ENCODE measurements around the gene PTPN18.

DNA sequence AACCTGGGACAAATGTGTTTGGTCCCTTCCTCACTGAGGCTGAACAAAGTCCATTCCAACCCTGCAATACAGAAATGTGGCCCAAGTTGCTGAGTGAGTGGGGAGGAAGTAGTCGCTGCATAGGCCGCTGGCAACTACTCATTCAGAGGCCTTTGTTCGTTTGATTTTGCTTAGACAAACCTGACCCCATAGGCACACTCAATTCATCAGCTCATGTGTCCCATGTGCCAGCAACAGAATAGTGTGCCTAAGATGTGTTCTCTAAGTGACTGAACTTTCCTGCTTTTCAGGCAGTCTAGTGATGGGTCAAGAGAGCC lies 23.0 kb downstream of the PTPN18 start:
- TF ChIP-seq, protein P1, sequence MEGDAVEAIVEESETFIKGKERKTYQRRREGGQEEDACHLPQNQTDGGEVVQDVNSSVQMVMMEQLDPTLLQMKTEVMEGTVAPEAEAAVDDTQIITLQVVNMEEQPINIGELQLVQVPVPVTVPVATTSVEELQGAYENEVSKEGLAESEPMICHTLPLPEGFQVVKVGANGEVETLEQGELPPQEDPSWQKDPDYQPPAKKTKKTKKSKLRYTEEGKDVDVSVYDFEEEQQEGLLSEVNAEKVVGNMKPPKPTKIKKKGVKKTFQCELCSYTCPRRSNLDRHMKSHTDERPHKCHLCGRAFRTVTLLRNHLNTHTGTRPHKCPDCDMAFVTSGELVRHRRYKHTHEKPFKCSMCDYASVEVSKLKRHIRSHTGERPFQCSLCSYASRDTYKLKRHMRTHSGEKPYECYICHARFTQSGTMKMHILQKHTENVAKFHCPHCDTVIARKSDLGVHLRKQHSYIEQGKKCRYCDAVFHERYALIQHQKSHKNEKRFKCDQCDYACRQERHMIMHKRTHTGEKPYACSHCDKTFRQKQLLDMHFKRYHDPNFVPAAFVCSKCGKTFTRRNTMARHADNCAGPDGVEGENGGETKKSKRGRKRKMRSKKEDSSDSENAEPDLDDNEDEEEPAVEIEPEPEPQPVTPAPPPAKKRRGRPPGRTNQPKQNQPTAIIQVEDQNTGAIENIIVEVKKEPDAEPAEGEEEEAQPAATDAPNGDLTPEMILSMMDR (IDR thresholded peaks at IDR 0.05; ENCODE audit: extremely low read depth in 1 of 2, insufficient read depth in 1 of 2, low read depth in 1 of 2, low read length in 2 of 2): no peak
- TF ChIP-seq GATA2 (IDR thresholded peaks at IDR 0.05; ENCODE audit: insufficient read depth, insufficient read length, low read depth, low read length) (no peak), EZH2 (IDR thresholded peaks at IDR 0.05; ENCODE audit: borderline replicate concordance, low read depth, low read length, severe bottlenecking) (no peak), FOS (IDR thresholded peaks at IDR 0.05; ENCODE audit: borderline replicate concordance, insufficient read depth, low read length) (no peak), POLR2A (IDR thresholded peaks at IDR 0.05; ENCODE audit: low read depth, low read length) (no peak), POLR2AphosphoS5 (IDR thresholded peaks at IDR 0.05; ENCODE audit: insufficient read depth, low read depth, low read length) (no peak)
- TF ChIP-seq, protein P2, sequence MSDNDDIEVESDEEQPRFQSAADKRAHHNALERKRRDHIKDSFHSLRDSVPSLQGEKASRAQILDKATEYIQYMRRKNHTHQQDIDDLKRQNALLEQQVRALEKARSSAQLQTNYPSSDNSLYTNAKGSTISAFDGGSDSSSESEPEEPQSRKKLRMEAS (IDR thresholded peaks at IDR 0.05; ENCODE audit: insufficient read depth, insufficient read length): no peak
